ENCODE results near the gene SLC66A2.

GRCh38 chr18:79940126-79940813, 11.2 kb downstream of the SLC66A2 start:
- TF ChIP-seq CTCF (IDR thresholded peaks at IDR 0.05; ENCODE audit: low read length) (no peak), EZH2phosphoT487 (IDR thresholded peaks at IDR 0.05; ENCODE audit: low read length) (no peak)

Data from MM.1S (cell line).